ENCODE results near the gene ZGLP1. TPM values are rescaled to one million over a fixed set of nuclear protein-coding genes. Genes with fewer than 3 reads are reported as not detected.

Gene ZGLP1
- total RNA-seq: 1 to 10 TPM; 1.1 to 4.3 (median 2.4) TPM
- 1 to 10 TPM in 2 of 3 donors, not detected in 1; 2.4 to 6.0 TPM for polyA plus RNA-seq

GRCh38 chr19:10309423-10309822 lies at the start of gene ZGLP1:
ZGLP1 (minus strand) TSS chr19:10309815.
- no peak within 1 kb of the TSS for H3K27ac ChIP-seq
- no peaks in the 10 kb centered on the region for H3K27me3 ChIP-seq
- intact Hi-C loops (cut with DNase I): no loop called here
- TF ChIP-seq CTCF (IDR thresholded peaks at IDR 0.05): no peak
- no peak for TF ChIP-seq POLR2AphosphoS5 (IDR thresholded peaks at IDR 0.05)
- TF ChIP-seq EP300 (IDR thresholded peaks at IDR 0.05): no peak
- TF ChIP-seq POLR2A (IDR thresholded peaks at IDR 0.05): no peak
- H3K9me3 ChIP-seq: no peaks in the 10 kb centered on the region
- no peak within 1 kb of the TSS for H3K4me3 ChIP-seq
- peaks cover 0 to 16% (median 0%) of the 10 kb centered on the region in 4 donors for H3K36me3 ChIP-seq
- DNase-seq: no peak
- 93 to 95% methylated on average over 24 of the region's 24 CpGs for WGBS, 2 donors
- peaks cover 0 to 1% (median 0%) of the 10 kb centered on the region in 4 donors for H3K4me1 ChIP-seq

- Histone ChIP-seq H3K27ac (no peak overlapping the region), H3K36me3 (peaks cover 0 to 89% (median 28%) of the 10 kb centered on the region in 4 donors), H3K27me3 (no peaks in the 10 kb centered on the region), H3K9me3 (no peaks in the 10 kb centered on the region), H3K4me1 (no peaks in the 10 kb centered on the region), H3K4me3 (no peak overlapping the region)
- TF ChIP-seq EP300 (IDR thresholded peaks at IDR 0.05) (no peak), CTCF (IDR thresholded peaks at IDR 0.05) (no peak), POLR2A (IDR thresholded peaks at IDR 0.05) (no peak), POLR2AphosphoS5 (IDR thresholded peaks at IDR 0.05) (no peak)
- intact Hi-C loops (cut with DNase I): no loop called here
- DNase-seq: no peak
- 97% methylated on average over 12 of the region's 12 CpGs for WGBS, 2 donors
Measured at GRCh38 chr19:10356431-10356830, 46.8 kb upstream of the ZGLP1 start.

- intact Hi-C loops (cut with DNase I): no loop called here
- Histone ChIP-seq H3K27me3 (no peaks in the 10 kb centered on the region), H3K4me3 (no peak overlapping the region), H3K9me3 (no peaks in the 10 kb centered on the region), H3K36me3 (peaks cover 0 to 84% (median 25%) of the 10 kb centered on the region in 4 donors), H3K27ac (peak overlapping the region in 1 of 4 donors; percentile 42), H3K4me1 (no peaks in the 10 kb centered on the region)
- 90 to 93% methylated on average over 32 of the region's 32 CpGs for WGBS, 2 donors
- DNase-seq: no peak
- no peak for TF ChIP-seq POLR2AphosphoS5 (IDR thresholded peaks at IDR 0.05)
- no peak for TF ChIP-seq POLR2A (IDR thresholded peaks at IDR 0.05)
- TF ChIP-seq EP300 (IDR thresholded peaks at IDR 0.05): no peak
- TF ChIP-seq CTCF (IDR thresholded peaks at IDR 0.05): no peak
Measured at GRCh38 chr19:10353793-10354391, 44.3 kb upstream of the ZGLP1 start.

GRCh38 chr19:10352764-10353671 lies 43.4 kb upstream of the ZGLP1 start:
- TF ChIP-seq POLR2AphosphoS5 (IDR thresholded peaks at IDR 0.05) (no peak), POLR2A (IDR thresholded peaks at IDR 0.05) (no peak), EP300 (IDR thresholded peaks at IDR 0.05) (no peak), CTCF (IDR thresholded peaks at IDR 0.05) (no peak)

More at GRCh38 chr19:10352764-10353671, 43.4 kb upstream of the ZGLP1 start:
- peak overlapping the region in 2 of 4 donors; percentile 40 to 42 for H3K27ac ChIP-seq
- no peak overlapping the region for H3K4me3 ChIP-seq
- peak; percentile 74 for DNase-seq
- no peaks in the 10 kb centered on the region for H3K9me3 ChIP-seq
- H3K36me3 ChIP-seq: peaks cover 0 to 76% (median 22%) of the 10 kb centered on the region in 4 donors
- intact Hi-C loops (cut with DNase I): no loop called here
- H3K4me1 ChIP-seq: no peaks in the 10 kb centered on the region
- 85 to 93% methylated on average over 63 of the region's 63 CpGs for WGBS, 2 donors
- H3K27me3 ChIP-seq: no peaks in the 10 kb centered on the region
